Liver (tissue), 9 donors: ENCODE measurements around the gene AP5M1. TPM values are rescaled to one million over a fixed set of nuclear protein-coding genes. Genes with fewer than 3 reads are reported as not detected.
"Not testable (repeated sequence)": the region's sequence is repeated elsewhere in the genome, so short reads cannot be mapped to it uniquely, and the experiment has no call there.

Source experiments
- DNase-seq: peaks from one replicate; pipeline ENCODE4 v3.0.0-alpha.2; 2017; ENCODE audit warnings: low spot score
- H3K27ac ChIP-seq, 2 donors: one replicate each; pipeline ENCODE4 v1.7.0; 2013; ENCODE audit warnings: inconsistent platforms in 2 of 2, low read length in 2 of 2, control low read depth in 1 of 2, low read depth in 1 of 2, mild to moderate bottlenecking in 1 of 2
- H3K27me3 ChIP-seq, 4 donors: one replicate each; pipeline versions ENCODE4 v1.6.1 to v1.7.0; 2013; ENCODE audit warnings: low read length in 3 of 4, inconsistent platforms in 1 of 4, mild to moderate bottlenecking in 1 of 4, moderate library complexity in 1 of 4; ENCODE audit not compliant: control insufficient read depth in 4 of 4, insufficient read depth in 4 of 4
- H3K36me3 ChIP-seq, 4 donors: one replicate each; pipeline versions ENCODE4 v1.6.1 to v1.7.0; 2013; ENCODE audit warnings: low read length in 3 of 4, mild to moderate bottlenecking in 3 of 4, low read depth in 1 of 4, moderate library complexity in 1 of 4; ENCODE audit not compliant: control insufficient read depth in 4 of 4, insufficient read depth in 3 of 4
- H3K4me1 ChIP-seq, 4 donors: one replicate each; pipeline versions ENCODE4 v1.6.1 to v1.7.0; 2013; ENCODE audit warnings: low read length in 3 of 4, mild to moderate bottlenecking in 3 of 4, moderate library complexity in 1 of 4; ENCODE audit not compliant: control insufficient read depth in 4 of 4, insufficient read depth in 4 of 4
- H3K4me3 ChIP-seq, 3 donors: one replicate each; pipeline versions ENCODE4 v1.6.1 to v1.7.0; 2013; ENCODE audit warnings: low read length in 3 of 3, control low read depth in 1 of 3, low read depth in 1 of 3, mild to moderate bottlenecking in 1 of 3
- H3K9ac ChIP-seq, 2 donors: one replicate each; pipeline ENCODE4 v1.7.0; 2013; ENCODE audit warnings: low read length in 2 of 2, mild to moderate bottlenecking in 2 of 2, moderate library complexity in 2 of 2, control low read depth in 1 of 2, low read depth in 1 of 2
- H3K9me3 ChIP-seq, 4 donors: one replicate each; pipeline versions ENCODE4 v1.6.1 to v1.7.0; 2013; ENCODE audit warnings: low read length in 3 of 4; ENCODE audit not compliant: control insufficient read depth in 4 of 4
- EGR1 ChIP-seq, 2 donors: IDR thresholded peaks; 2 replicates each; pipeline ENCODE4 v1.6.1; 2016 to 2018; ENCODE audit warnings: antibody characterized with exemption in 2 of 2, low read depth in 2 of 2
- FOXA1 ChIP-seq: IDR thresholded peaks from 2 replicates; pipeline ENCODE4 v1.6.1; 2016; ENCODE audit warnings: antibody characterized with exemption
- FOXA2 ChIP-seq: IDR thresholded peaks from 2 replicates; pipeline ENCODE4 v1.6.1; 2016; ENCODE audit warnings: antibody characterized with exemption
- GABPA ChIP-seq, 2 donors: IDR thresholded peaks in 1 of 2; conservative IDR thresholded peaks in 1 of 2; 2 replicates each; pipeline ENCODE4 v1.6.1; 2016; ENCODE audit warnings: antibody characterized with exemption in 2 of 2, mild to moderate bottlenecking in 1 of 2, moderate library complexity in 1 of 2
- HNF4A ChIP-seq, 2 donors: conservative IDR thresholded peaks; 2 replicates each; pipeline ENCODE4 v1.6.1; 2016; ENCODE audit warnings: antibody characterized with exemption in 2 of 2, mild to moderate bottlenecking in 2 of 2
- JUND ChIP-seq, 2 donors: IDR thresholded peaks; 2 replicates each; pipeline ENCODE4 v1.6.1; 2016; ENCODE audit warnings: antibody characterized with exemption in 2 of 2
- MAX ChIP-seq: IDR thresholded peaks from 2 replicates; pipeline ENCODE4 v1.6.1; 2016; ENCODE audit warnings: antibody characterized with exemption
- NR2F2 ChIP-seq: IDR thresholded peaks from 2 replicates; pipeline ENCODE4 v1.6.1; 2016; ENCODE audit warnings: antibody characterized with exemption
- RAD21 ChIP-seq, 2 donors: IDR thresholded peaks; 2 replicates each; pipeline ENCODE4 v1.6.1; 2016; ENCODE audit warnings: antibody characterized with exemption in 2 of 2, mild to moderate bottlenecking in 2 of 2
- RXRA ChIP-seq, 2 donors: IDR thresholded peaks; 2 replicates each; pipeline ENCODE4 v1.6.1; 2017 to 2018; ENCODE audit warnings: antibody characterized with exemption in 2 of 2, mild to moderate bottlenecking in 1 of 2
- SP1 ChIP-seq: IDR thresholded peaks from 2 replicates; pipeline ENCODE4 v1.6.1; 2018; ENCODE audit warnings: antibody characterized with exemption, mild to moderate bottlenecking
- TAF1 ChIP-seq: conservative IDR thresholded peaks from 2 replicates; pipeline ENCODE4 v1.6.1; 2016; ENCODE audit warnings: antibody characterized with exemption, mild to moderate bottlenecking
- YY1 ChIP-seq: IDR thresholded peaks from 2 replicates; pipeline ENCODE4 v1.6.1; 2016; ENCODE audit warnings: antibody characterized with exemption, mild to moderate bottlenecking
- ZBTB33 ChIP-seq: IDR thresholded peaks from 2 replicates; pipeline ENCODE4 v1.6.1; 2016; ENCODE audit warnings: antibody characterized with exemption
- WGBS: extraction: QIAGEN DNeasy Blood & Tissue Kit; methylation state at CpG from one replicate; pipeline ENCODE4 v1.1.7; 2013; 5-methylcytosine and 5-hydroxymethylcytosine counted together
- polyA plus RNA-seq, 2 donors: library from polyadenylated mRNA; stranded (reverse) in 1 of 2; unstranded in 1 of 2; fragments of 200-250 nt in 1 of 2; fragments of >200 nt in 1 of 2; fragmentation: Nextera tagmentation in 1 of 2; extraction: Ambion mirVana in 1 of 2; gene quantifications; one replicate each; pipeline versions ENCODE4 v1.2.1 to v1.2.3, GENCODE V29; 2013 to 2015
- total RNA-seq, 2 donors: library from RNA; depleted of rRNA; stranded (reverse); fragments of >200 nt; gene quantifications; one replicate each; pipeline ENCODE4 v1.2.3, GENCODE V29; 2014
- TF ChIP-seq, protein P1 (sequence below): fragments of 150-350 bp; IDR thresholded peaks from 2 replicates; pipeline ENCODE4 v1.5.1; 2017; ENCODE audit warnings: improper control_type of control experiment, low read depth, low read length; ENCODE audit not compliant: missing input control
- TF ChIP-seq, protein P2 (sequence below): IDR thresholded peaks from 2 replicates; pipeline ENCODE4 v1.6.1; 2016; ENCODE audit warnings: antibody characterized with exemption
- donor health status: healthy.
- donor health status: healthy.
- donor health status: healthy.
- donor health status: healthy.
- donor health status: healthy.

AP5M1 gene
- total and polyA plus RNA-seq, 4 donors, result 11.8 to 17.5 (median 14.5) TPM

DNA sequence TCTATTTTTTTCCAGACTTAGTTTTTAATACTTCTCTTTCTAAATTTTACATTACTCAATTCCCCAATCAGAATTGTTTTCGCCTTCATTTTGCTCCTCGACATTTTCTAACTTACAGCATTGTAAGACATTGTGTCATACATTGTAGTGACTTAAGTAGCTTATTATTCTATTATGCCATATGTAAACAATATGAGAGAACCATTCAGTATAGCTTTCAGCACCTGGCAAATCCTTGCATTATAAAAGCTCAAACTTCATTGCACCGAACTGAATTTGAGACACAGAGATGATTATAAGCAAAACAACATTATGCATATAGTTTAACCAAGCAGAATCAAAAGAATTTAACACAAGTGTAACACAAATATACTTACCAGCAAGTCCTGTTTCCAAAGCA lies 46.8 kb upstream of the AP5M1 start:
- H3K4me3 ChIP-seq, result no peak overlapping the region
- H3K27ac ChIP-seq, result no peak overlapping the region
- H3K4me1 ChIP-seq, result no peaks in the 10 kb centered on the region
- no peak overlapping the region for H3K9ac ChIP-seq
- no peaks in the 10 kb centered on the region for H3K27me3 ChIP-seq
- peaks cover 0 to 20% (median 11%) of the 10 kb centered on the region in 4 donors for H3K36me3 ChIP-seq
- WGBS, result 98% methylated on average over 3 of the region's 3 CpGs
- TF ChIP-seq RAD21 (IDR thresholded peaks at IDR 0.05), result no peak
- TF ChIP-seq RXRA (IDR thresholded peaks at IDR 0.05), result no peak
- no peak for TF ChIP-seq SP1
- TF ChIP-seq JUND (IDR thresholded peaks at IDR 0.05), result no peak
- TF ChIP-seq TAF1, result no peak
- no peak for TF ChIP-seq FOXA2
- TF ChIP-seq GABPA (IDR thresholded peaks at IDR 0.05 in 1 of 2, conservative IDR thresholded peaks at IDR 0.05 in 1 of 2), result no peak
- TF ChIP-seq EGR1 (IDR thresholded peaks at IDR 0.05; ENCODE audit: low read depth in 2 of 2), result no peak
- TF ChIP-seq ZBTB33, result no peak
- no peak for TF ChIP-seq HNF4A (conservative IDR thresholded peaks at IDR 0.05)
- no peak for TF ChIP-seq FOXA1
- TF ChIP-seq NR2F2, result no peak
- TF ChIP-seq, protein P1, sequence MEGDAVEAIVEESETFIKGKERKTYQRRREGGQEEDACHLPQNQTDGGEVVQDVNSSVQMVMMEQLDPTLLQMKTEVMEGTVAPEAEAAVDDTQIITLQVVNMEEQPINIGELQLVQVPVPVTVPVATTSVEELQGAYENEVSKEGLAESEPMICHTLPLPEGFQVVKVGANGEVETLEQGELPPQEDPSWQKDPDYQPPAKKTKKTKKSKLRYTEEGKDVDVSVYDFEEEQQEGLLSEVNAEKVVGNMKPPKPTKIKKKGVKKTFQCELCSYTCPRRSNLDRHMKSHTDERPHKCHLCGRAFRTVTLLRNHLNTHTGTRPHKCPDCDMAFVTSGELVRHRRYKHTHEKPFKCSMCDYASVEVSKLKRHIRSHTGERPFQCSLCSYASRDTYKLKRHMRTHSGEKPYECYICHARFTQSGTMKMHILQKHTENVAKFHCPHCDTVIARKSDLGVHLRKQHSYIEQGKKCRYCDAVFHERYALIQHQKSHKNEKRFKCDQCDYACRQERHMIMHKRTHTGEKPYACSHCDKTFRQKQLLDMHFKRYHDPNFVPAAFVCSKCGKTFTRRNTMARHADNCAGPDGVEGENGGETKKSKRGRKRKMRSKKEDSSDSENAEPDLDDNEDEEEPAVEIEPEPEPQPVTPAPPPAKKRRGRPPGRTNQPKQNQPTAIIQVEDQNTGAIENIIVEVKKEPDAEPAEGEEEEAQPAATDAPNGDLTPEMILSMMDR, result no peak
- no peaks in the 10 kb centered on the region for H3K9me3 ChIP-seq
- no peak for DNase-seq

DNA sequence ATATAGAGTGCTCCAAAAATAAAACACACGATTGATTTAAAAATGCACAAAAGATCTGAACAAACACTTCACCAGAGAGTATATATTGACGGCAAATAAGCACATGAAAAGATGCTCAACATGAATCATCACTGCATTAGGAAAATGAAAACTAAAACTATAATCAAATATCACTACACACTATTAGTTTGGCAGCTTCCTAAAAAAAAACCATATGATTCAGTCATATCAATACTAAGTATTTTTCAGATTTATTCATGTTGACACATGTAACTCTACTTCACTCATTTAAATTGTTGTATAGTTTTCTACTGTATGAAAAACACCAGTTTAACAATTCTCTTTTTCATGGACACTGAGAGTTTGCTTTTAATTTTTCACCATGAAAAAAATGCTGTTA lies 41.7 kb upstream of the AP5M1 start:
- DNase-seq, result no peak
- Histone ChIP-seq H3K36me3 (peaks cover 3 to 24% (median 19%) of the 10 kb centered on the region in 4 donors), H3K9ac (no peak overlapping the region), H3K4me3 (no peak overlapping the region), H3K27me3 (no peaks in the 10 kb centered on the region), H3K4me1 (no peaks in the 10 kb centered on the region), H3K27ac (no peak overlapping the region), H3K9me3 (no peaks in the 10 kb centered on the region)
- TF ChIP-seq SP1 (no peak), YY1 (no peak), JUND (IDR thresholded peaks at IDR 0.05) (no peak), MAX (no peak)
- TF ChIP-seq, protein P2, sequence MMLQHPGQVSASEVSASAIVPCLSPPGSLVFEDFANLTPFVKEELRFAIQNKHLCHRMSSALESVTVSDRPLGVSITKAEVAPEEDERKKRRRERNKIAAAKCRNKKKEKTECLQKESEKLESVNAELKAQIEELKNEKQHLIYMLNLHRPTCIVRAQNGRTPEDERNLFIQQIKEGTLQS, result no peak
- WGBS, result 87% methylated on average over 2 of the region's 2 CpGs

- not testable (repeated sequence) for H3K27ac ChIP-seq, H3K4me1 ChIP-seq, H3K27me3 ChIP-seq, H3K4me3 ChIP-seq, H3K9ac ChIP-seq, H3K9me3 ChIP-seq, DNase-seq
- WGBS, result 98% methylated on average over 2 of the region's 2 CpGs
- H3K36me3 ChIP-seq, result peaks cover 4 to 30% (median 20%) of the 10 kb centered on the region in 4 donors
These were observed 40.5 kb upstream of the AP5M1 start for GRCh38 chr14:57228320-57228719.
